ENCODE results near the gene DDAH2.

- TF ChIP-seq CTCF (IDR thresholded peaks at IDR 0.05 in 4 of 5, conservative IDR thresholded peaks at IDR 0.05 in 1 of 5) (no peak), POLR2A (IDR thresholded peaks at IDR 0.05) (no peak)
Measured at GRCh38 chr6:31697555-31697954, 31.5 kb downstream of the DDAH2 start.
